K562 (cell line): ENCODE data around the gene APOBEC3G. TPM values are rescaled to one million over a fixed set of nuclear protein-coding genes. Genes with fewer than 3 reads are reported as not detected.
A peak's percentile ranks its signal among the peaks of the same experiment; 100 is the strongest.
"Not testable (repeated sequence)": the region's sequence is repeated elsewhere in the genome, so short reads cannot be mapped to it uniquely, and the experiment has no call there.

ENCODE experiments used
- ATAC-seq: fragments of 200-7000 bp; cut with Tn5 transposase; 3 replicates; pipeline ENCODE4 v1.9.1; 2020; ENCODE audit warnings: moderate library complexity
- BruUV-seq: library from RNA; stranded (reverse); fragments of 400-500 nt; replicated peaks from 2 replicates; lab custom pipeline; 2021; lab: Mats Ljungman, UMichigan
- CTCF ChIA-PET: fragments of 300-600 bp; formaldehyde crosslinking; extraction: SDS; loops from one replicate; lab custom pipeline; 2021; ENCODE audit warnings: low intra/inter-chr PET ratio; lab: Yijun Ruan, JAX
- POLR2A ChIA-PET: fragments of 300-600, 350-650 bp; sonication (Branson Sonifier 250); formaldehyde crosslinking; extraction: SDS; loops from one replicate; lab custom pipeline; 2021; ENCODE audit warnings: antibody characterized with exemption, inconsistent platforms; lab: Yijun Ruan, JAX
- DNase-seq, 4 experiments: peaks; one replicate each; pipeline versions ENCODE4 v3.0.0 to v3.0.0-alpha.2; 2011 to 2018; ENCODE audit warnings: low spot score in 3 of 4, mixed read lengths in 3 of 4; ENCODE audit errors: extremely low read depth in 1 of 4
- FAIRE-seq: peaks from 2 replicates; lab custom pipeline; 2011; peaks lifted over from hg19 to GRCh38; lab: Jason Lieb, UNC
- H2AFZ ChIP-seq: 2 replicates; pipeline ENCODE4 v1.6.0; 2011; ENCODE audit warnings: low read depth, low read length, control low read depth, inconsistent platforms
- H3K27ac ChIP-seq: fragments of 200-600 bp; 3 replicates; pipeline ENCODE4 v1.8.0; 2011; ENCODE audit warnings: low read depth, mild to moderate bottlenecking, control low read depth, inconsistent platforms, low read length, moderate library complexity, mixed read lengths; ENCODE audit errors: extremely low read depth
- H3K27me3 ChIP-seq, 2 experiments: fragments of 300-600 bp in 1 of 2; 2 replicates in 1 of 2; 3 replicates in 1 of 2; pipeline versions ENCODE4 v1.6.0 to v1.8.0; 2011; ENCODE audit warnings: inconsistent platforms in 2 of 2, low read length in 2 of 2, mild to moderate bottlenecking in 1 of 2, mixed read lengths in 1 of 2, moderate library complexity in 1 of 2; ENCODE audit not compliant: control insufficient read depth in 2 of 2, insufficient read depth in 2 of 2
- H3K36me3 ChIP-seq: fragments of 300-600 bp; 3 replicates; pipeline ENCODE4 v1.8.0; 2011; ENCODE audit warnings: mild to moderate bottlenecking, low read length, inconsistent platforms; ENCODE audit not compliant: control insufficient read depth, insufficient read depth
- H3K4me1 ChIP-seq, 2 experiments: fragments of 200-600 bp in 1 of 2; replicated peaks in 1 of 2; 2 replicates in 1 of 2; 3 replicates in 1 of 2; pipeline versions ENCODE4 v1.5.1 to v1.8.0; 2011; ENCODE audit warnings: inconsistent platforms in 2 of 2, low read length in 2 of 2, mild to moderate bottlenecking in 1 of 2, mixed read lengths in 1 of 2, moderate library complexity in 1 of 2; ENCODE audit not compliant: control insufficient read depth in 2 of 2, insufficient read depth in 2 of 2
- H3K4me2 ChIP-seq: 2 replicates; pipeline ENCODE4 v1.6.1; 2011; ENCODE audit warnings: low read length, control low read depth, inconsistent platforms, mixed read lengths; ENCODE audit not compliant: insufficient read depth
- H3K4me3 ChIP-seq: fragments of 200-600 bp; sonication (generic), shearing (Covaris generic); 2 replicates; pipeline ENCODE4 v1.5.1; 2016; ENCODE audit warnings: control low read depth, inconsistent platforms
- H3K79me2 ChIP-seq: fragments of 200-600 bp; 3 replicates; pipeline ENCODE4 v1.8.0; 2011; ENCODE audit warnings: low read length, inconsistent platforms; ENCODE audit not compliant: control insufficient read depth, insufficient read depth
- H3K9ac ChIP-seq, 2 experiments: 2 replicates each; pipeline versions ENCODE4 v1.6.0 to v1.6.1; 2011; ENCODE audit warnings: low read depth in 2 of 2, low read length in 2 of 2, control low read depth in 1 of 2, inconsistent platforms in 1 of 2, mild to moderate bottlenecking in 1 of 2, mixed read lengths in 1 of 2; ENCODE audit not compliant: insufficient read depth in 1 of 2
- H3K9me1 ChIP-seq: one replicate; pipeline ENCODE4 v1.6.0; 2011; ENCODE audit warnings: inconsistent platforms, mild to moderate bottlenecking, low read length, moderate library complexity; ENCODE audit not compliant: control insufficient read depth, insufficient read depth
- H3K9me3 ChIP-seq: replicated peaks from 2 replicates; pipeline ENCODE4 v1.5.1; 2011; ENCODE audit warnings: low read depth, low read length, inconsistent platforms; ENCODE audit not compliant: control insufficient read depth, insufficient read depth
- H4K20me1 ChIP-seq: replicated peaks from 2 replicates; pipeline ENCODE4 v1.6.1; 2011; ENCODE audit warnings: low read length, inconsistent platforms, mixed read lengths; ENCODE audit not compliant: control insufficient read depth, insufficient read depth
- NCOA6 ChIP-seq: fragments of 450-650 bp; IDR thresholded peaks from 2 replicates; pipeline ENCODE4 v1.6.1; 2017; ENCODE audit warnings: mild to moderate bottlenecking
- SMAD2 ChIP-seq: fragments of 150-350 bp; IDR thresholded peaks from 2 replicates; pipeline ENCODE4 v1.6.1; 2014; ENCODE audit warnings: low read depth, mild to moderate bottlenecking, low read length
- WGBS: fragments of 100-300 bp; shearing (Covaris generic); methylation state at CpG from one replicate; pipeline ENCODE4 v1.1.6; 2016; ENCODE audit warnings: low coverage, mixed read lengths; ENCODE audit not compliant: insufficient coverage; ENCODE audit errors: missing lambda C conversion rate; 5-methylcytosine and 5-hydroxymethylcytosine counted together
- in situ Hi-C: fragments of 300-500 bp; cut with MboI; formaldehyde crosslinking; loops from 4 replicates; pipeline ENCODE4 v1.15.0; 2018; ENCODE audit warnings: inconsistent platforms, mixed read lengths
- intact Hi-C: fragments of 100-400 bp; cut with micrococcal nuclease; formaldehyde crosslinking; loops from 2 replicates; pipeline ENCODE4 v1.14.2; 2022
- polyA plus RNA-seq, 8 experiments: library from polyadenylated mRNA; depleted of rRNA in 4 of 8; stranded (reverse) in 5 of 8; unstranded in 3 of 8; fragments of >200 nt; fragmentation: Nextera tagmentation in 2 of 8; fragmentation: Illumina TruSeq in 1 of 8; extraction: Ambion mirVana in 2 of 8; extraction: Trizol in 1 of 8; gene quantifications; 2 replicates each; pipeline versions ENCODE4 v1.2.1 to v1.2.3, GENCODE V29; 2011 to 2014; ENCODE audit warnings: inconsistent platforms in 1 of 8, missing spikeins in 1 of 8
- total RNA-seq, 7 experiments: library from RNA; depleted of rRNA in 6 of 7; stranded (reverse); fragments of >200 nt in 6 of 7; fragmentation: Illumina TruSeq in 2 of 7; extraction: Trizol in 2 of 7; gene quantifications; 2 replicates each; pipeline versions ENCODE4 v1.2.1 to v1.2.3, GENCODE V29; 2011 to 2021; ENCODE audit warnings: low replicate concordance in 1 of 7
- TF ChIP-seq, protein P1 (sequence below): IDR thresholded peaks from 2 replicates; pipeline ENCODE4 v1.6.1; 2016; ENCODE audit warnings: missing genetic modification characterization, missing compliant biosample characterization
- TF ChIP-seq, protein P2 (sequence below), 2 experiments: fragments of 150-350 bp in 1 of 2; IDR thresholded peaks; 2 replicates each; pipeline ENCODE4 v1.6.1; 2012 to 2016; ENCODE audit warnings: low read depth in 2 of 2, low read length in 2 of 2, mild to moderate bottlenecking in 1 of 2, moderate library complexity in 1 of 2
- TF ChIP-seq, protein P3 (sequence below): sonication (generic); formaldehyde crosslinking; IDR thresholded peaks from 2 replicates; pipeline ENCODE4 v1.8.1; 2023; ENCODE audit warnings: mild to moderate bottlenecking, missing genetic modification reagents
- TF ChIP-seq, protein P4 (sequence below), 2 experiments: fragments of 450-650 bp in 1 of 2; sonication (generic) in 1 of 2; formaldehyde crosslinking in 1 of 2; IDR thresholded peaks in 1 of 2; conservative IDR thresholded peaks in 1 of 2; 2 replicates each; pipeline versions ENCODE4 v1.6.1 to v1.8.1; 2016 to 2023; ENCODE audit warnings: mild to moderate bottlenecking in 2 of 2, moderate library complexity in 2 of 2, inconsistent platforms in 1 of 2, missing genetic modification reagents in 1 of 2

APOBEC3G gene
- total and polyA plus RNA-seq, 9 of the 15 experiments (the other 6 are each of a cell fraction or from before 2014, with no cell fraction given) = 5.2 to 20.8 (median 11.4) TPM

- TF ChIP-seq, protein P1, sequence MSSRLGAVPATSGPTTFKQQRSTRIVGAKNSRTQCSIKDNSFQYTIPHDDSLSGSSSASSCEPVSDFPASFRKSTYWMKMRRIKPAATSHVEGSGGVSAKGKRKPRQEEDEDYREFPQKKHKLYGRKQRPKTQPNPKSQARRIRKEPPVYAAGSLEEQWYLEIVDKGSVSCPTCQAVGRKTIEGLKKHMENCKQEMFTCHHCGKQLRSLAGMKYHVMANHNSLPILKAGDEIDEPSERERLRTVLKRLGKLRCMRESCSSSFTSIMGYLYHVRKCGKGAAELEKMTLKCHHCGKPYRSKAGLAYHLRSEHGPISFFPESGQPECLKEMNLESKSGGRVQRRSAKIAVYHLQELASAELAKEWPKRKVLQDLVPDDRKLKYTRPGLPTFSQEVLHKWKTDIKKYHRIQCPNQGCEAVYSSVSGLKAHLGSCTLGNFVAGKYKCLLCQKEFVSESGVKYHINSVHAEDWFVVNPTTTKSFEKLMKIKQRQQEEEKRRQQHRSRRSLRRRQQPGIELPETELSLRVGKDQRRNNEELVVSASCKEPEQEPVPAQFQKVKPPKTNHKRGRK (tag) = no peak
- TF ChIP-seq, protein P2, sequence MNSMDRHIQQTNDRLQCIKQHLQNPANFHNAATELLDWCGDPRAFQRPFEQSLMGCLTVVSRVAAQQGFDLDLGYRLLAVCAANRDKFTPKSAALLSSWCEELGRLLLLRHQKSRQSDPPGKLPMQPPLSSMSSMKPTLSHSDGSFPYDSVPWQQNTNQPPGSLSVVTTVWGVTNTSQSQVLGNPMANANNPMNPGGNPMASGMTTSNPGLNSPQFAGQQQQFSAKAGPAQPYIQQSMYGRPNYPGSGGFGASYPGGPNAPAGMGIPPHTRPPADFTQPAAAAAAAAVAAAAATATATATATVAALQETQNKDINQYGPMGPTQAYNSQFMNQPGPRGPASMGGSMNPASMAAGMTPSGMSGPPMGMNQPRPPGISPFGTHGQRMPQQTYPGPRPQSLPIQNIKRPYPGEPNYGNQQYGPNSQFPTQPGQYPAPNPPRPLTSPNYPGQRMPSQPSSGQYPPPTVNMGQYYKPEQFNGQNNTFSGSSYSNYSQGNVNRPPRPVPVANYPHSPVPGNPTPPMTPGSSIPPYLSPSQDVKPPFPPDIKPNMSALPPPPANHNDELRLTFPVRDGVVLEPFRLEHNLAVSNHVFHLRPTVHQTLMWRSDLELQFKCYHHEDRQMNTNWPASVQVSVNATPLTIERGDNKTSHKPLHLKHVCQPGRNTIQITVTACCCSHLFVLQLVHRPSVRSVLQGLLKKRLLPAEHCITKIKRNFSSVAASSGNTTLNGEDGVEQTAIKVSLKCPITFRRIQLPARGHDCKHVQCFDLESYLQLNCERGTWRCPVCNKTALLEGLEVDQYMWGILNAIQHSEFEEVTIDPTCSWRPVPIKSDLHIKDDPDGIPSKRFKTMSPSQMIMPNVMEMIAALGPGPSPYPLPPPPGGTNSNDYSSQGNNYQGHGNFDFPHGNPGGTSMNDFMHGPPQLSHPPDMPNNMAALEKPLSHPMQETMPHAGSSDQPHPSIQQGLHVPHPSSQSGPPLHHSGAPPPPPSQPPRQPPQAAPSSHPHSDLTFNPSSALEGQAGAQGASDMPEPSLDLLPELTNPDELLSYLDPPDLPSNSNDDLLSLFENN (IDR thresholded peaks at IDR 0.05; ENCODE audit: low read depth in 2 of 2, low read length in 2 of 2) = no peak
- TF ChIP-seq, protein P3, sequence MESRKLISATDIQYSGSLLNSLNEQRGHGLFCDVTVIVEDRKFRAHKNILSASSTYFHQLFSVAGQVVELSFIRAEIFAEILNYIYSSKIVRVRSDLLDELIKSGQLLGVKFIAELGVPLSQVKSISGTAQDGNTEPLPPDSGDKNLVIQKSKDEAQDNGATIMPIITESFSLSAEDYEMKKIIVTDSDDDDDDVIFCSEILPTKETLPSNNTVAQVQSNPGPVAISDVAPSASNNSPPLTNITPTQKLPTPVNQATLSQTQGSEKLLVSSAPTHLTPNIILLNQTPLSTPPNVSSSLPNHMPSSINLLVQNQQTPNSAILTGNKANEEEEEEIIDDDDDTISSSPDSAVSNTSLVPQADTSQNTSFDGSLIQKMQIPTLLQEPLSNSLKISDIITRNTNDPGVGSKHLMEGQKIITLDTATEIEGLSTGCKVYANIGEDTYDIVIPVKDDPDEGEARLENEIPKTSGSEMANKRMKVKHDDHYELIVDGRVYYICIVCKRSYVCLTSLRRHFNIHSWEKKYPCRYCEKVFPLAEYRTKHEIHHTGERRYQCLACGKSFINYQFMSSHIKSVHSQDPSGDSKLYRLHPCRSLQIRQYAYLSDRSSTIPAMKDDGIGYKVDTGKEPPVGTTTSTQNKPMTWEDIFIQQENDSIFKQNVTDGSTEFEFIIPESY = no peak
- TF ChIP-seq NCOA6 (no peak), SMAD2 (no peak)
- TF ChIP-seq, protein P4, sequence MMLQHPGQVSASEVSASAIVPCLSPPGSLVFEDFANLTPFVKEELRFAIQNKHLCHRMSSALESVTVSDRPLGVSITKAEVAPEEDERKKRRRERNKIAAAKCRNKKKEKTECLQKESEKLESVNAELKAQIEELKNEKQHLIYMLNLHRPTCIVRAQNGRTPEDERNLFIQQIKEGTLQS (IDR thresholded peaks at IDR 0.05) = no peak
- TF ChIP-seq, protein P4 (CRISPR knock-in tag; conservative IDR thresholded peaks at IDR 0.05) = no peak
- TF ChIP-seq, all 486 proteins: peak for 0
These were observed 1.3 kb downstream of the APOBEC3G start (continued) for GRCh38 chr22:39078329-39078728.

DNA sequence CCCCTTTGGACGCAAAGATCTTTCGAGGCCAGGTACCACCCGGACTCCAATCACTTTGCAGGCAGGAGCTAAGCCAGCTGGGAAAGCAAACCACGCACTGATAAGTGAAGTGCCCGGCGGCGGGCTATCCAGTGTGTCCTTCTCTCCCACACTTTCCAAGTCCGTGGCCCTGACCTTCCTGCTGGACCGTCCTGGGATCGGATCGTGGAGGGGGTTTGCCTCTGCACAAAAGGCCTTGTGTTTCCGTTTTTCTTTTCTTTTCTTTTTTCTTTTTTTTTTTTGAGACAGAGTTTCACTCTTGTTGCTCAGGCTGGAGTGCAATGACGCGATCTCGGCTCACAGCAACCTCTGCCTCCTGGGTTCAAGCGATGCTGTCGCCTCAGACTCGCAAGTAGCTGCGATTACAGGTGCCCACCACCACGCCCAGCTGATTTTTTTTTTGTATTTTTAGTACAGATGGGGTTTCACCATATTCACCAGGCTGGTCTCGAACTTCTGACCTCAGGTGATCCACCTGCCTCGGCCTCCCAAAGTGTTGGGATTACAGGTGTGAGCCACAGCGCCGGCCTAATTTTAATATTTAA is 2.1 kb downstream of the APOBEC3G start:
- H3K27ac ChIP-seq, H3K27me3 ChIP-seq, ATAC-seq, CTCF ChIA-PET, H3K4me3 ChIP-seq, H2AFZ ChIP-seq, H3K79me2 ChIP-seq, intact Hi-C loops, BruUV-seq, H3K36me3 ChIP-seq, H4K20me1 ChIP-seq, DNase-seq, H3K9me3 ChIP-seq, H3K9me1 ChIP-seq, H3K9ac ChIP-seq, H3K4me2 ChIP-seq: not testable (repeated sequence)
- WGBS = 77% methylated on average over 6 of the region's 24 CpGs
- in situ Hi-C loops = loop anchor here (5.0 kb wide), 1 partner anchor 37 kb away; the partner anchor contains the start of gene APOBEC3F
- POLR2A ChIA-PET = interaction anchor here (0.6 to 1.0 kb wide), 2 partner anchors 11 kb away, joined by 3 to 6 read pairs; no protein-coding TSS in a partner anchor
- FAIRE-seq = peak; percentile 61
- H3K4me1 ChIP-seq = peaks cover 0 to 20% of the 10 kb centered on the region in 2 experiments; a peak in 4 of 5 replicates
